ENCODE measurements around the gene OR5C1. TPM values are rescaled to one million over a fixed set of nuclear protein-coding genes. Genes with fewer than 3 reads are reported as not detected.

OR5C1 gene
- total and polyA plus RNA-seq, 2 experiments from 2014 or later, result not detected

DNA sequence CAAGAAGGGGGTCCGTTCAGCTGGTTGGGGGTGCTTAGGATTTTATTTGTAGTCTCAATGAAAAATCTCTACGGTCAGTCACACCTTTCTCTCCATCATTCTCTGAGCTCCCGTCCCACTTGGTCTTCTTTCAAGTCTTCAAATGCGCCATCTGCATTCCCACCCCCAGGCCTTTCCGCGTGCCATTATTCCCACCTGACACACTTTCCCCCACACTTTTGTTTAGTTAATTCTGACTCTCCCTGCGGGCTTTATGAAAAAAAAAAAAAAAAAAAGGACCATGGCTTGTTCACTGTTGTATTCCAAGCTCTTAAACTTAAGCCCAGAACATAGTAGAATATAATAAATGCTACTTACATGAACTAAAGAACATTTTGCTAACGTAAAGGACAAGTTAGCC lies 11.7 kb upstream of the OR5C1 start:
- Histone ChIP-seq H3K36me3 (replicated peaks; ENCODE audit: insufficient read depth, low read depth) (no peaks in the 10 kb centered on the region), H3K4me1 (ENCODE audit: insufficient read depth) (no peaks in the 10 kb centered on the region), H3K27ac (no peak overlapping the region), H3K4me3 (no peak overlapping the region), H3K79me2 (no peaks in the 10 kb centered on the region), H3K9me3 (ENCODE audit: low read depth) (no peaks in the 10 kb centered on the region), H2AFZ (no peak overlapping the region), H4K20me1 (ENCODE audit: insufficient read depth, poor library complexity, severe bottlenecking) (no peaks in the 10 kb centered on the region), H3K4me2 (no peak overlapping the region), H3K9me2 (replicated peaks; ENCODE audit: insufficient read depth) (no peaks in the 10 kb centered on the region), H3K27me3 (no peaks in the 10 kb centered on the region)
- TF ChIP-seq EZH2phosphoT487 (IDR thresholded peaks at IDR 0.05; ENCODE audit: low read depth, severe bottlenecking, unreplicated experiment), result no peak
- no peak for DNase-seq (ENCODE audit: low spot score)
- WGBS (ENCODE audit: low lambda C conversion rate, missing lambda C conversion rate), result 73% methylated on average over 8 of the region's 8 CpGs

DNA sequence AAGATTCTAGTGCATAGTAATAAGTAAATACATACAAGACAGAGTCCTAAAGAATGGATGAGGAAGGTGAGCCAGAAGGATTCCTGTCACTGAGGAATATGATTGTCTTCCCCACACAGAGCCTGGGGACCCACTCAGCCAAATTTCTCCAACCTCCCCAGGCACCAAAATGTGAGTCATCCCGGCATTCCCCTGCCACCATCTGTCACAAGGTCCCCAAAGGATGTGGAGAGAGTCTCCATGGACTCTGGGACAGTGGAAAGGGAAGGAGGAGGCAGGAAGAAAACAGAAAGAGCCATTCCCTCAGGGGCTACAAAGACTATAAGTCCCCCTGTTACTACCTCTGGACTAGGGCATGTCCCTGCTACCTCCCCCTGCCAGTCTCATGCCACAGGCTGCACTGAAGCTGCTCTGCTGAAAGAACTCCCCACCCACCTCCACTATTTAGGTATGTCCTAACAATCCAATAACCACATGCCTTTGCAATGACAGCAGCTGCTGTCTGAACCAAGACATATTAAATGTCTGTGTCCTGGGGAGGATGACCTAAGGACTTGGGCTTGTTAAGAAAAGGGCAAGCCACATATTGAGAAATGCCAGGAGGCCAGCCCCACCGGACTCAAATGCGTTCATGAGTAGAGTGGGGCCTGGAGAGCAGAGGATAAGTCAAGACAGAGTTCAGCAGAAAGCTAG lies 10.7 kb upstream of the OR5C1 start:
- no peak overlapping the region for H2AFZ ChIP-seq

DNA sequence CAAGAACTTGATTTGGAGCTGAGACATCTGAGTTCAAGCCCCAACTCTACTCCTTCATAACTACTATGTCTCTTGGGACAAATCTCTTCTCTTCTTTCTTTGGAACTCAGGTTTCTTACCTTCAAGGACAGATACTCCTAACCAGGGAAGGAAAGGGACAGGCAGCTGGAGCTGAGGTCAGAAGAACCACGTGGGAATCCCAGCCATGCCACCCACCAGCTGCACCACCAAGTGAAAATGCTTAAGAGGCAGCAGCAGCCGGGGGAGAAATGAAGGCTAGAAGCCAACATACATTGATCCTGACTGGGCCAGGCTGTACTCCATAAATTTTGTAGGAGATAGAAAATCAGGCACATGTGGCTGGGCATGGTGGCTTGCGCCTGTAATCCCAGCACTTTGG lies 9.6 kb upstream of the OR5C1 start:
- H3K27me3 ChIP-seq, result no peaks in the 10 kb centered on the region
- WGBS (ENCODE audit: low lambda C conversion rate, missing lambda C conversion rate), result 70% methylated on average over 3 of the region's 3 CpGs
- H3K4me2 ChIP-seq, result no peak overlapping the region
- no peak overlapping the region for H2AFZ ChIP-seq
- DNase-seq (ENCODE audit: low spot score), result no peak
- no peaks in the 10 kb centered on the region for H3K4me1 ChIP-seq (ENCODE audit: insufficient read depth)
- H3K9me2 ChIP-seq (replicated peaks; ENCODE audit: insufficient read depth), result no peaks in the 10 kb centered on the region
- TF ChIP-seq EZH2phosphoT487 (IDR thresholded peaks at IDR 0.05; ENCODE audit: low read depth, severe bottlenecking, unreplicated experiment), result no peak
- TF ChIP-seq, protein P1, sequence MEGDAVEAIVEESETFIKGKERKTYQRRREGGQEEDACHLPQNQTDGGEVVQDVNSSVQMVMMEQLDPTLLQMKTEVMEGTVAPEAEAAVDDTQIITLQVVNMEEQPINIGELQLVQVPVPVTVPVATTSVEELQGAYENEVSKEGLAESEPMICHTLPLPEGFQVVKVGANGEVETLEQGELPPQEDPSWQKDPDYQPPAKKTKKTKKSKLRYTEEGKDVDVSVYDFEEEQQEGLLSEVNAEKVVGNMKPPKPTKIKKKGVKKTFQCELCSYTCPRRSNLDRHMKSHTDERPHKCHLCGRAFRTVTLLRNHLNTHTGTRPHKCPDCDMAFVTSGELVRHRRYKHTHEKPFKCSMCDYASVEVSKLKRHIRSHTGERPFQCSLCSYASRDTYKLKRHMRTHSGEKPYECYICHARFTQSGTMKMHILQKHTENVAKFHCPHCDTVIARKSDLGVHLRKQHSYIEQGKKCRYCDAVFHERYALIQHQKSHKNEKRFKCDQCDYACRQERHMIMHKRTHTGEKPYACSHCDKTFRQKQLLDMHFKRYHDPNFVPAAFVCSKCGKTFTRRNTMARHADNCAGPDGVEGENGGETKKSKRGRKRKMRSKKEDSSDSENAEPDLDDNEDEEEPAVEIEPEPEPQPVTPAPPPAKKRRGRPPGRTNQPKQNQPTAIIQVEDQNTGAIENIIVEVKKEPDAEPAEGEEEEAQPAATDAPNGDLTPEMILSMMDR (IDR thresholded peaks at IDR 0.05; ENCODE audit: poor library complexity), result no peak
- no peak for TF ChIP-seq EZH2 (IDR thresholded peaks at IDR 0.05; ENCODE audit: borderline replicate concordance)
- H3K9me3 ChIP-seq (ENCODE audit: low read depth), result no peaks in the 10 kb centered on the region
- no peaks in the 10 kb centered on the region for H4K20me1 ChIP-seq (ENCODE audit: insufficient read depth, poor library complexity, severe bottlenecking)
- no peak overlapping the region for H3K27ac ChIP-seq
- no peak overlapping the region for H3K4me3 ChIP-seq
- no peaks in the 10 kb centered on the region for H3K36me3 ChIP-seq (replicated peaks; ENCODE audit: insufficient read depth, low read depth)
- H3K79me2 ChIP-seq, result no peaks in the 10 kb centered on the region

More for the DNA sequence above, 10.7 kb upstream of the OR5C1 start:
- H3K4me3 ChIP-seq, result no peak overlapping the region
- TF ChIP-seq EZH2 (IDR thresholded peaks at IDR 0.05; ENCODE audit: borderline replicate concordance) (no peak), EZH2phosphoT487 (IDR thresholded peaks at IDR 0.05; ENCODE audit: low read depth, severe bottlenecking, unreplicated experiment) (no peak)
- TF ChIP-seq, protein P1 (IDR thresholded peaks at IDR 0.05; ENCODE audit: poor library complexity), result no peak
- H3K36me3 ChIP-seq (replicated peaks; ENCODE audit: insufficient read depth, low read depth), result no peaks in the 10 kb centered on the region
- no peak overlapping the region for H3K27ac ChIP-seq
- no peak overlapping the region for H3K4me2 ChIP-seq
- no peaks in the 10 kb centered on the region for H3K9me2 ChIP-seq (replicated peaks; ENCODE audit: insufficient read depth)
- no peaks in the 10 kb centered on the region for H3K79me2 ChIP-seq
- no peaks in the 10 kb centered on the region for H3K27me3 ChIP-seq
- no peaks in the 10 kb centered on the region for H3K9me3 ChIP-seq (ENCODE audit: low read depth)
- WGBS (ENCODE audit: low lambda C conversion rate, missing lambda C conversion rate), result 74% methylated on average over 3 of the region's 3 CpGs
- H4K20me1 ChIP-seq (ENCODE audit: insufficient read depth, poor library complexity, severe bottlenecking), result no peaks in the 10 kb centered on the region
- no peak for DNase-seq (ENCODE audit: low spot score)
- no peaks in the 10 kb centered on the region for H3K4me1 ChIP-seq (ENCODE audit: insufficient read depth)

DNA sequence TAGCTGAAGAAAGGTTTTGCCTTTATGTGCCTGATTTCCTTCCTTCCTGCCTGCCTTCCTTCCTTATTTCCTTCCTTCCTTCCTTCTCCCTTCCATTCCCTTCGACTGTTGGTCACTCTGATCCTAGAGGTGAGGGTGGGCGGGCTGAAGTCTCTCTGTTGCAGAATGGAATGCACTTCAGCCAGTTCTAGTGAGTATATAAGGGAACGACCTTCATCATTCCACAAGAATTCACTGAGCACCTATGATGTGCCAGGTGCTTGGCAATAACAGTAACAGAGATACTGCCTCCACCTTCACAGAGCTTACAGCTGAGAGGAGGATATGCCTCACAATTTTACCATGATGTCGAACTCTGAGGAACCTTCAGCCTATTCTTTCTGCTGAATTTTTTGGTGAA lies 8.7 kb upstream of the OR5C1 start:
- Histone ChIP-seq H3K9me3 (ENCODE audit: low read depth) (no peaks in the 10 kb centered on the region), H3K79me2 (no peaks in the 10 kb centered on the region), H3K4me2 (no peak overlapping the region), H3K4me1 (ENCODE audit: insufficient read depth) (no peaks in the 10 kb centered on the region), H3K36me3 (replicated peaks; ENCODE audit: insufficient read depth, low read depth) (no peaks in the 10 kb centered on the region), H3K4me3 (no peak overlapping the region), H3K27me3 (no peaks in the 10 kb centered on the region), H3K27ac (no peak overlapping the region), H2AFZ (no peak overlapping the region), H4K20me1 (ENCODE audit: insufficient read depth, poor library complexity, severe bottlenecking) (no peaks in the 10 kb centered on the region), H3K9me2 (replicated peaks; ENCODE audit: insufficient read depth) (no peaks in the 10 kb centered on the region)
- TF ChIP-seq EZH2phosphoT487 (IDR thresholded peaks at IDR 0.05; ENCODE audit: low read depth, severe bottlenecking, unreplicated experiment), result no peak
- TF ChIP-seq EZH2 (IDR thresholded peaks at IDR 0.05; ENCODE audit: borderline replicate concordance), result no peak
- TF ChIP-seq, protein P1 (IDR thresholded peaks at IDR 0.05; ENCODE audit: poor library complexity), result no peak
- 59% methylated on average over 4 of the region's 4 CpGs for WGBS (ENCODE audit: low lambda C conversion rate, missing lambda C conversion rate)
- DNase-seq (ENCODE audit: low spot score), result no peak

Measured in hepatocyte (in vitro differentiated cells).